ENCODE data around the gene ZC3H7A.

The ZC3H7A gene

DNA sequence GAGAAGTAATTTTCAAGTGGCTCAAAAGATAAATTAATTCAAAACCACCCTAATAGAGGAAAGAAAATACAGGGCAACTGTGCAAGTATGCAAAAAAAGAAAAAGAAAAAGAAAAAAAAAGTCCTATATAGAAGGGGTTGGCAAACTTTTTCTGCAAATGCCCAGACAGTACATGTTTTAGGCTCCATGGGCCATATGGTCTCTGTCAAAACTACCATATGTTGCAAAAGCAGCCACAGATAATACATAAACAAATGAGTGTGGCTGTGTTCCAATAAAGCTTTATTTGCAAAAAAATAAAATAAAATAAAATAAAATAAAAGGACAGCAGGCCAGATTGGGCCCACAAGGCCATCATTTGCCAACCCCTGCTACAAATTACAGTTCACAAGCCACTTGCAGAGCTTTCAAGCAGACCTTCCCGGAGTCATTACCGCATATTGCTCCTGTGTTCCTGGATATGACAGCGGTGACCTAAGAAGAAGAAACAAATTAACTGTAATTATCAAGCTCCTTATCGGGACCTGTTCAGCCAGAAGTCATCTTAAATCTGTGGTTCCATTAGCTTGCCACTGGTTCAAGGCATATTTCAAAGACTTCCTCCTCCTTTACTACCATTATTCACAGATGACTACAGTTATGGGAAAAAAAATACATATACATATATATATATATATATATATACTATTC, 15.9 kb downstream of the ZC3H7A start:
- DNase-seq (ENCODE audit: low read depth in 4 of 4, low spot score in 1 of 4): no peak

DNA sequence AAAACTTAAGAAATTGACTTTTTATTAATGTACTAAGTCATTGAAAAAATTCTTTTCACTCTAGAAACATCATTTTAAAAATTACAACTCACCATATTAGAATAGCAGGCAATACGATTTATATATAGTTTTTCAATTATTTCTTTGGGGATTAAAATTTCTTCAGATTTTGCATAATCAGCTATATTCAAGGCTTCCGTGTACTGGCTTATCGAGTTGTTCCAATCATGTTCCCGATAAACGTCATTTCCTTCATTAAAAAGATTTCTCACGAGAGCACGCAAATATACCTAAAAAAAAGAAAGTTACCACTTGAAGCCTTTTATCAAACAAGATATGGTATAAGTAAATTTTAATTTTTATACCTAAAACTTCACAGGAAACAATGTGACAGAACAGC, 18.0 kb downstream of the ZC3H7A start:
- DNase-seq (ENCODE audit: low read depth in 4 of 4, low spot score in 1 of 4): no peak

DNA sequence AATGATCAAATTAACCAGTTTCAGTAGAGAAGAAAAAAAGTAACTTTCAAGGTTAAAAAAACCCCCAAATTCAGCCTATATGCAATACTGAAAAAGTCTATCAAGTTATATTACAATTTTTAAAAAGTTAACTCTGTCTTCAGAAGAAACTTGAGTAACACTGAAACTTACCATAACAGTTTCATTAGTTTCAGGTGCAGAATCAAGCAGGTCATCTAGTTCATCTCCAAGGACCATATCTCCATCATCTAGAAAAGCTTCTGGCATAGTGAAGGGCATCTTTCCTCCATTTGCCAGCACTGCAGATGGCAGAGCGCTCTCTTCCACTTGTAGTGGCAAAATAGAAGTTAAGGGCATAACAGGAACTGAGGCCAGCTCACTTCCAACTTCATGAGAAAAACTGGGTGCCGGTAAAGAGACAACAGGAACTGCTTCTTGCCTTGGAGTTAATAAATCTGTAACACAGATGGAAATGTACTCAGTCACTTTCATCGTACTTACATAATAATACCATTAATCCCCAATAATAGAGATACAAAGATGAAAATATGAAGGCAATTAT, 22.9 kb downstream of the ZC3H7A start:
- no peak for DNase-seq (ENCODE audit: low read depth in 4 of 4, low spot score in 1 of 4)

DNA sequence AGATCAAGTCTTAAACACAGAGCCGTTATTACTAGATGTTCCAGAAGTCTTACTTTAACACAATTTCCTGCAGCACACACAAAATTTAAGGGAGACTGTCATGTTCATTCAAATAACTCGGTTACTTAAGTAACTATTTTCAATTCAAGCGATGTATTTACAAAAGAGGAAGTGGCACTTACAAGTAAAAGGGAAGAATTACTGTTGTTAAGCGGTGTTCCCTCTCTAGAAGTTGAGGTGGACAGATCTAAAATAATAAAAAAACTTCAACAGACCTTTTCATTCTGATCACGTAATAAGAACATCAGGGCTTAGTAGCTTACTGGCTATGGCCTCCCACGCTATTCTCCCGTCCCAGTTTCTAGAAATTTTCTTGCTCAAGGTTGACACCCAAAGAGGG, 28.2 kb downstream of the ZC3H7A start:
- DNase-seq (ENCODE audit: low read depth in 4 of 4, low spot score in 1 of 4): no peak

DNA sequence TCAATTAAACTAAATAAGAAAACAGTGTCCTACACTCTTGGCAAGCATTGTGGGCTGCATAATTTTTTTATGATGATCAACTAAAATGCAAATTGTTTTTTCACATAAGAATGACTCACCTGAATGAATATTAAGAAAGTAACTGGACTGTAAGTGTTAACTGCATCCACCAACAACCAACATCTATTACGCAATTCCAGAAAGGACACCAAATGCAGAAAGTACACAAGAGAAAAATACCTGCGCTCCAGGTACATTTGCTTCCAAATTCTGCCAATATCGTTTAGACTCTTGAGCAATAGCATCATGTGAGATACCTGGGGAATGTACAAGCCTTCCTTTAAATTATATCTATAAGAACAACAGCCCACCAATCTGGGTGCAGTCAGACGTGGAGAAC, 34.6 kb downstream of the ZC3H7A start:
- no peak for DNase-seq (ENCODE audit: low read depth in 4 of 4, low spot score in 1 of 4)

DNA sequence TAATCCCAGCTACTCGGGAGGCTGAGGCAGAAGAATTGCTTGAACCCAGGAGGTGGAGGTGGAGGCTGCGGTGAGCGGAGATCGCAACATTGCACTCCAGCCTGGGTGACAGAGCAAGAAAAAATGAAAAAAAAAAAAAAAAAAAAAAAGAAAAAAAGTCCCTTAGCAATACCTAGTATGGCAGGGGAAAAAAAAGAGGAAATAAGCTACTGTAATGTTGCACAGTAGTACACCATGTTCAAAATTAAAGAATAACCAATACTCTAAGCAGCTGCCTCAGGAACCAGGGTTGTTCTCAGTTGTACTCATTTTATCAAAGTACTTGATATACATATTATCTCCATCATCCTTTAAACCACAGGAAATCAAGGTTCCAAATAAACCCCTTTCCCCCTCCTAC, 37.1 kb downstream of the ZC3H7A start:
- no peak for DNase-seq (ENCODE audit: low read depth in 4 of 4, low spot score in 1 of 4)

DNA sequence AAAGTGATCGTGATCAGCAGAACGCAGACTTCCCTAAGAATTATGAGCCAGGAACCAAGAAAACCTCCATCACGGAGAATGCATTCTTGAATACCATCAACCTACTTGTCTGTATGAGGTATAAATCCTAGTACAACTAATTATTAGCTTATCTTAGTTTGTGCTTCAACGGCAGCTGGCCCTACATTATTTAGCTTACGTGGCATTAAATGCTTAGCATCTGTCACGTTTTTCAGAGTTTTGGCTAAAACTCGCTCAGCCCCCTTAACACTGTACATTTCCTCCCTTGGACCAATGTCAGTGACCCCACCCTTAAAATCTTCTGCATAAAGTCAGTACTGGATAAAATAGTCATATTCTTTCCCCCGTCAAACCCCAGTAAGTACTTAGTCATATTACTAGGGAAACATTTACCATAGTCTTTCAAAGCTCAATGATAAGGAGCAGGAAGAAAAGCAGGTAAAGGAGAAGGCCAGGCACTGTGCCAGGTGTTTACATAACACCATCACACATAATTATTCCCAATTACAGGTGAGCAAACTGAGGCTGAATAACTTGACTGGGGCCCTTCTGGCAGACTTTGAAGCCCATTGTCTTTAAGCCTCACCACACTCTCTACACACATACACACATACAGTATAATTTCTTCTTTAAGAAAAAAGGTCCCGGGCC, 37.8 kb downstream of the ZC3H7A start:
- no peak for DNase-seq (ENCODE audit: low read depth in 4 of 4, low spot score in 1 of 4)

DNA sequence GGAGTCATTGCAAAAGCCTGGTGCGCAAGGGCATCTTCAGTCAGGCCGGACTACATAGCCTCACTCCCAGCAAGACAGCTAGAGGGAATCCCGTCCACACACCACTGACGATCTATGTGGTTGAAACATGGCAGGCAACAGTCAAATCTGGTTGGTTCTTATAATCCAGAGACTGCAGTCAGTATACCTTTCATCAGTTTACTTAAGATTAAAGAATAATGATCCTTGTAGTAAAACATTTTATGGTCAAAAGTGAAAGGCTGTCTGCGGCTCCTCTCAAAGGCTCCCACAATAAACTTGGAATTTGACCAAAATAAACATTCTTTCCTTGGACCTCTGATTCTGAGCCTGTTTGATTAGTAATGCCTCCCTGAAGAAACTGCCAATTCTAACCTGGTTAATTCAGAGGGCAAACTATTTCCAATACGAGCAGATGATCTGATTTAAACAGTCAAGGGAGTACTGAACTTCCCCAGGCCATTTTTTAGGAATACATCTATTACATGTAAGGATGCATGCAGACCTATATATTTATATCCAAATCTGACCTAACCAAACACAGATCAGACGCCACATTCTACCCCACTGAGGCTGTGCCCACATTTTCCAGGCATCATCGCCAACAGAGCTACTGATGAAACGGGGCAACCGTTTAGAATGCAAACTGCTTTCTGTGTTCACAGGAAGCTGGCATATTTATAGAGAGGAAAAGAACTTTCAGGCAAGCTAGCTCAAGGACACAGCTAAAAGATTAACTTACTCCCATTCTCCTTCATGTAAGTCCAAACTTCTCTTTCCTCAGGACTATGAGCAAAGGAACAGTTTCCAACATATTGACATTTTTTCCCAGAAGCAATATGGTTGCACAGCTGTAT, 39.1 kb downstream of the ZC3H7A start:
- DNase-seq (ENCODE audit: low read depth in 4 of 4, low spot score in 1 of 4): no peak

DNA sequence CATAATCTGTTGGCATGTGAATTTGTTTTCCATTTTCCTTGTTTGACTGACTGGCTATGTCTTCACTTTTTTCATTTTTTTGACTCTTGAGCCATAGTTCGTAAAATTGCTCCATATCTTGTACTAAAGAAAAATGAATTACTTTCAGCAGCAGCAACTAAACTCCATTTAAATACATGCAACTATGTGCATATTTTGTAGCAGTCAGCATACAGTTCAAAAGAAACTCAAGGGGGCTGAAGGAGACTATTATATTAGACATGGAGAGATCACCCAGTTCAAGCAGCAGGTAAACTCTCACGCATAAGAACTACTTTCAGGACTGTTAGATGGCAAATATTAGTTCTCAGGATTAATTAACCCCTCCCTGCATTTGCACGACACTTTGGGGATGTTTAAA, 40.8 kb downstream of the ZC3H7A start:
- DNase-seq (ENCODE audit: low read depth in 4 of 4, low spot score in 1 of 4): no peak

DNA sequence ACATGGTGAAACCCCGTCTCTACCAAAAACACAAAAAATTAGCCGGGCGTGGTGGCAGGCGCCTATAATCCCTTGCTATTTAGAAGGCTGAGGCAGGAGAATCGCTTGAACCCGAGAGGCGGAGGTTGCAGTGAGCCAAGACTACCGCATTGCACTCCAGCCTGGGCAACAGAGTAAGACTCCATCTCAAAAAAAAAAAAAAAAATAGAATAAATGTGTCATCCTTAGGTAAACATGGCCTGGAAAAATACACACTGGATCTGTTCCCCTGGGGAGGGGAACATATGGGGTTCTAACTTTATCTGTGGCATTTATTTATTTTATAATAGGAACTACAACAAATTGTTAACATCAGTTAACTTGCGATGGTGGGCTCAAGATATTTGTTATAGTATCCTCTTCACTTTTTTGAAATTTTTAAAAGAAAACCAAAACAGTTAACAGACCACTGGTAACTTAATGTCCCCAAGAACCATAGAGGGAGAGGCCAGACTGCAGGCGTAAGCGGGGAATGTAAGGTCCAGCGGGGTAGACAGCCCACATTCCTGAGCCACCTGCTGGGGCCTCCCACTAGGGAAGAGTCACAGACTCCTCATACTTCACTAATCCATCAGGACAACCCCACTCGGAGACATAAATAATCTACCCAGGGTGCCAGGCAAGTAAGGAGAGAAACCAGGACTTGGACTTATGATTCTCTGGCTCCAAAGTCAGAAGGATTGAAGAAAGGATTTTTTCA, 41.9 kb downstream of the ZC3H7A start:
- DNase-seq (ENCODE audit: low read depth in 4 of 4, low spot score in 1 of 4): no peak

DNA sequence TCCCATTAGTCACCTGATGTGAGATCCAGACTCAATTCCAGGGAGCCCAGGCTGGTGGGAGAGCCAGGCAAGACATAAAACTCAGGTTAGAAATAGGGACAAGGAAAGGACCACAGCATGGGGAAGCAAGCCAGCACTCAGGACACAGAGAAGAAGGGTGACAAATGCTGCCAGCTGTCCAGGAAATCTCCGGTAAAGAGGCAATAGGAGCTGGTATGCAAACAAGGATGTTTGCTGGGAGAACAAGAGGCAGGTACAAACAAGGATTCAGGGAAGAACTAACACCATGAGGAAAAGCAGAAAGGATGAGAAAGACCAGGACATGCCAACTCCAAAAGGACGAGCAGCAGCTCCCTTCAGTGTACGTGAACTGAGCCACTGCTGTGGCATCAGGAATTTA, 44.2 kb downstream of the ZC3H7A start:
- no peak for DNase-seq (ENCODE audit: low read depth in 4 of 4, low spot score in 1 of 4)

DNA sequence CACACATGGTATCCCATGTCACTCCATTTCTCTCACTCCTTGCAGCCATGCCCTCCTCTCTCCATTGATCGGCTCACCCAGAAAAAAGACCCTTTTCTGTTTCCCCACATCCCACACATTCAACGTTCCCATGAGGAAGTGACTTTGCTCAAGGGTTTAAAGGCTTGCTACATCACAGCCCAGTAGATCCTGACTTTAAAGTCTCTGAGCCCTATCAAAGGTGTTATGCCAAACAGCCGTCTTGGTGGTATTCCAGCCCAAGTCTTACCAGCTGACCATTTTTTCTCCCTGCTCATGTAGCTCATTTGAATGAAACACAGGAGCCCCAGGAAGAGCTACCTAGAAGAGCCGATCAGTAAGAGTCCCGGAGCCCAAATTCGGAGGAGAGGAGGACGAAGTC, 47.0 kb downstream of the ZC3H7A start:
- no peak for DNase-seq (ENCODE audit: low read depth in 4 of 4, low spot score in 1 of 4)

DNA sequence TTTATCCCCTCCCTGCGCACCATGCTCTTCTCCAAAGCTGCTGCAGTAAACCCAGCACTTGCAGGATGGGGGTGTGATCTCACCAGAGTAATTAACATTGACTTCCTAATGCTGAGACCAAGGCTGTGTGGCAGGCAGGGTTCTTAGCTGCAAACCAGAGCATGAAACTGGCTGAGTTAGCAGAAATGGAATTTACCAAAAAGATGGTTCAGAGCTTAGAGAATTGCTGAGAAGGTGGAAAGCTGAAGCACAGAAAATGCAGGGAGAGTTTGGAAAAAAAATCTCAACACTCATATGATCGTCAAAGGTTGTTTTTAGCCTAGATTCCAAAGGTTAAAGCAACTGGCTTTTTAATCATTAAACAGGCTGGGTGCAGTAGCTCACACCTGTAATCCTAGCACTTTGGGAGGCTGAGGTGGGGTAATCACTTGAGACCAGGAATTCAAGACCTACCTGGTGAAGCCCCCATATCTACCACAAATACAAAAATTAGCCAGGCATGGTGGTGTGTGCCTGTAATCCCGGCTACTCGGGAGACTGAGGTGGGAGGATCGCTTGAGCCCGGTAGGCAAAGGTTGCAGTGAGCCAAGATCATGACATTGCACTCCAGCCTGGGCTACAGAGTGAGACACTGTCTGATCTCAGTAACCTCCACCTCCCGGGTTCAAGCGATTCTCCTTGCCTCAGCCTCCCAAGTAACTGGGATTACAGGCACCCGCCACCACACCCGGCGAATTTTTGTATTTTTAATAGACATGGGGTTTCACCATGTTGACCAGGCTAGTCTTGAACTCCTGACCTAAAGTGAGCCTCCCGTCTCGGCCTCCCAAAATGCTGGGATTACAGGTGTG, 48.4 kb downstream of the ZC3H7A start:
- no peak for DNase-seq (ENCODE audit: low read depth in 4 of 4, low spot score in 1 of 4)

DNA sequence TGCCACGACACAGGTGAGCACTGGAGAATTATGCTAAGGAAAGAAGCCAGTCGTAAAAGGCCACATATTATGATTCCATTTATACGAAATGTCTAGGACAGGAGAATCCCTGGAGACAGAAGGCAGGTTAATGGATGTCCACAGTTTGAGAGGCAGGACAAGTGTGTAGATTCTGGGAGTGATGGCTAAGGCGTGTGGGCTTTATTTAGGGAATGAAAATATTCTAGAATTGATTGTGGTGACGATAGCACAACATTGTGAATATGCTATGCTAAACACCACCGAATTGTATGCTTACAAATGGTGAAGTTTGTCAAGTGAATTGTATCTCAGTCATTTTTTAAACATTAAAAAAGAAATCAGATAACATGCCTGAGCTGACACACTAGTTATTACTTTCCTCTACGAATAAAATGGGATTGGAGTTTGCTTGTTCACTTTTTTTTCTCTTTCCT, 49.1 kb downstream of the ZC3H7A start:
- no peak for DNase-seq (ENCODE audit: low read depth in 4 of 4, low spot score in 1 of 4)

DNA sequence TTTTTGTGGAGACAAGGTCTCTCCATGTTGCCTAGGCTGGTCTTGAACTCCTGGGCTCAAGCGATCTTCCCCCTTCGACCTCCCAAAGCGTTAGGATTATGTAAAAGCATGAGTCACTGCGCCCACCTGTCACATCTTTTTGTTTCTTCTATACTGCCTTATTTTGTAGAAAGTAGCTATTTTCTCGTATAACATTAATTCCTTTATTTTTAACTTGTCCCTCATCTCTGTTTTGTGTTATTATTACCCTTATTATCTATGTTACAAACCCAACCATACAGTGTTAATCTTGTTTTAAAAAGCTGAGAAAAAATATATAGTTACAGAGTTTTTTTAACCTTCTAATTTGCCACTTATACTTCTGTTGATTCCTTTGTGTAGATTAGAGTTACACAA, 53.0 kb downstream of the ZC3H7A start:
- no peak for DNase-seq (ENCODE audit: low read depth in 4 of 4, low spot score in 1 of 4)

DNA sequence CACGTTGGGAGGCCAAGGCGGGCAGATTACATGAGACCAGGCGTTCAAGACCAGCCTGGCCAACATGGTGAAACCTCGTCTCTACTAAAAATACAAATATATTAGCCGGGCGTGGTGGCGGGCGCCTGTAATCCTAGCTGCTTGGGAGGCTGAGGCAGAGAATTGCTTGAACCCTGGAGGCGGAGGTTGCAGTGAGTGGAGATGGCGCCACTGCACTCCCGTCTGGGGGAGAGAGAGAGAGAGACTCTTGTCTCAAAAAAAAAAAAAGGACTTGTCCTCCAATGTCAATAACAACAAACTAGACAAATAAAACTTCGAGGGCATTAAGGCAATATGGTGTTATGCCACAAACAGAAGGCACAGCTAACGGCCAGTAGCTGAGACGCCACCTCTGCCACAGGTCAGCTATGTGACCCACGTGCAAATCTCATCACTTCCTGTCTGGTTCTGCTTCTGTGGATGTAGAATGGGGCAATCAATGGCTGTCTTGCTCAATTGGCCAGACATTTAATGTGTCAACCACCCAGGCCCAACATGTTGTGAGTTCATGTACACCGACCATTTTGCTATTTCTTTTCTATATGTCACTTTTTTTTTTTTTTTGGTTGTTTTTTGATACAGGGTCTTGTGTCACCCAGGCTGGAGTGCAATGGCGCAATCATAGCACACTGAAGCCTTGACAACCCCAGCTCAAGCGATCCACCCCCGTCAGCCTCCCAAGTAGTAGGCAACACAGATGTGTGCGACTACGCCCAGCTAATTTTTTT, 53.6 kb downstream of the ZC3H7A start:
- peak in 2 of 4 experiments; percentile 2 to 18 for DNase-seq (ENCODE audit: low read depth in 4 of 4, low spot score in 1 of 4)

DNA sequence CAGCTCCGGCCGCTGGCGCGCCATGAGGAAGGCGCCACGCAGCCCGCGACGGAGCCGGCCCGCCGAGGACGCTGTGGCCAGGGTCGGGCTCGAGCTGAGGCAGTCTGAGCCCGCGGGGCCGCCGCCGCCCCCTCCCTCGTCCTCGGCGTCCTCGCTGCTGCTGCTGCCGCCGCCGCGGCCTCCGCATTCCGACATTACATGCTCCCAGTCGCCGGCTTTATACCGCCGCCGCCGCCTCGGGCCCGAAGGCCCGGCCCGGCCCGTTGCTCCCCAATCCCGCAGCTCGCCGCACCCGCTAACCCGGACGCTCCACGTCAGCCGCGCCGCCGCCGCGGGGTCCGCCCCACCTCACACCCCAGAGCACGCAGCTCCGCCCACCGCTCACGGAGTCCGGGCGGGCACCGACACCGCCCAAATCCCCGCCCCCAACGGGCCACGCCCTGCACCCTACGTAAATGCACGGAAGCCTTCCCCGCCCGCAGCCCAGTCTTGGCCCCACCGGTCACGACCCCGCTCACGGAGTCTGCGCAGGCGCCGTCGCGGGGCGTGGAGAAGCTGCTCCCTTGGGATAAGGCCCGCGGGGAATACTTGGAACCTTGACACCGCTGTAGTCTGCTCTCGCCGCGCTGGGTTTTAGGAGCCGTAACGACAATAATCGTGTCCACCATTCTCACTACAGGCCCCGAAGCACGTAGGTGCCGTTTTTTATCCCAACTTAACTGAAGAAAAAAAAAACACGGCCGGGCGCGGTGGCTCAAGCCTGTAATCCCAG, 54.3 kb downstream of the ZC3H7A start, which contains the start of gene TXNDC11:
TXNDC11 (minus strand) TSS at position 322 of the 772 bp plus-strand sequence; CDS start at position 195, 127 bp downstream.
- peak; percentile 99 for DNase-seq (ENCODE audit: low read depth in 4 of 4, low spot score in 1 of 4)

DNA sequence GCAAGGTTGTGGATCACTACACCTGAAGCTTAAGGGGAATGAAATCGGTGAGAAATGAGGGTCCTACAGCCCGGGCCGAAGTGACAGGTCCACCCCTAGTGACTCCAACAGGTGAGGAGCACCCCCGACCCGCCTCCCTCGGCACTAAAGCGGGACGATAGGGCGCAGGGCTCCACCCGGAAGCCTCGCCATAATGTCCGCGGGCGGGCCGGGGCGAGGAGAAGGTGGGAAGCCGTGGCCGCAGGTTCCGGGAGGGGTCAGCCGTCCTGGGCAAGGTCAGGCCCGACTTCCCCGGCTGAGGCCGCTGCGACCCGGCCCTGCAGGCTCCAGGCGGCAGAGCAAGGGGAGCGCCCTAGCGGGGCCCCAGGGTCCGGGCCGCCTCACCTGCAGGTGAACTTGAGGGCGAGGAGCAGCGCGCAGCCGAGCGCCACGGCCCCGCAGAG, 54.9 kb downstream of the ZC3H7A start:
- peak in 2 of 4 experiments; percentile 24 to 43 for DNase-seq (ENCODE audit: low read depth in 4 of 4, low spot score in 1 of 4)
